CD4-positive, alpha-beta T cell treated with Interleukin-2 at 100 ng/mL for 4 hours (primary cell): ENCODE results near the gene JAKMIP1.
"Not testable (repeated sequence)": the region's sequence is repeated elsewhere in the genome, so short reads cannot be mapped to it uniquely, and the experiment has no call there.

Experiments
- DNase-seq: peaks from one replicate; pipeline ENCODE4 v3.0.0-alpha.2; 2020; ENCODE audit warnings: low spot score

JAKMIP1 gene

DNA sequence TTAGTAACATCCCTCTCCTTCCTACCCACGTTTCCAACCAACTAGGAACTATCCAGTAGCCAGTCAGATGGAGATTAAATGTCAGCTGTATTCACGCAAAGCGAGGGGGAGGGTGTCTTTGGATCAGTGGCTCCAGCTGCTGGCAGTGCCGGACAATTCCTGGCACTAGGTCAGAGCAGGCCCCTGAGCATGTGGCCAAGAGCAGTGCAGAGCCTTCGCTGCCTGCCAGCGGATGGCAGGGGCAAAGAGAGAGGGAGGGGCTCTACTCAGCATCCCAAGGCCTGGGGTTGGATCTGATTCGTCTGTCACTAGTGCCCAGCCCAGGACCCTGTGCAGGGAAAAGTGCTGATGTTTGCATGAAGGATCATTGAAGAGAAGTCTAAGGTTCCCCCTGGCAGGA is 28.7 kb upstream of the JAKMIP1 start:
- DNase-seq = no peak

GRCh38 chr4:6228158-6229067 is 28.1 kb upstream of the JAKMIP1 start:
- no peak for DNase-seq

DNA sequence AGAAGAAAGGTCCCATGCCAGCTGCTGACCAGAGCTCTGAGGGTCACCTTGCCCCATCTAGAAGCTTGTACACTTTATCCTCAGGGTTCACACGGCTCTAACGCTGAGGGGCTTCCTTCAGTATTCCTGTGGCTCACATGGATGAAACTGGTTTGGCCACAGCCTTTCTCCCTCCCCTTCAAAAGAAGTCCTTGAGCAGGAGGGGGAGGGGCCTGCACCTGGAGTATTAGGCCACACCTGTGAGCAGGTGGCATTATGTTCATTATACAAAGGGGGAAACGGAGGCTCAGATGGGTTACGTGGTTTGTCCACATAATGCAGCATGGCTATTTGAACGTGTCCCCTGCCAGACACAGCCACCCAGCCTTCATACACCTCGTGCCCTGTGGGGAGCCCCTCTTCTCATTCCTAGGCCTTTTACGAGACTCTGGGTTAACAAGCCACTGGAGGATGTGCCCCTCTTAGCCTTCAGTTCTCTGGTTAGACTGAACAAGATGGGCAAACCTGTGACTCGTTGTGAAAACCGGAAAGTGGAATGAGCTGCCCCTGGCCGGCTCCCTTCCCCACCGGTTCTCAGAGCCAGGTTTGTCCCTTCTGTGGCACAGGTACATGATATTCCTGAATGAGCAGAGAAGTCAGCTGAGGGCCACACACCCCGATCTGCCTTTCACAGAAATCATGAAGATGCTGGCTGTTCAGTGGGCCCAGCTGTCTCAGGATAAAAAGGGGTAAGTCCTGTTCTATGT is 27.2 kb upstream of the JAKMIP1 start:
- DNase-seq = no peak

DNA sequence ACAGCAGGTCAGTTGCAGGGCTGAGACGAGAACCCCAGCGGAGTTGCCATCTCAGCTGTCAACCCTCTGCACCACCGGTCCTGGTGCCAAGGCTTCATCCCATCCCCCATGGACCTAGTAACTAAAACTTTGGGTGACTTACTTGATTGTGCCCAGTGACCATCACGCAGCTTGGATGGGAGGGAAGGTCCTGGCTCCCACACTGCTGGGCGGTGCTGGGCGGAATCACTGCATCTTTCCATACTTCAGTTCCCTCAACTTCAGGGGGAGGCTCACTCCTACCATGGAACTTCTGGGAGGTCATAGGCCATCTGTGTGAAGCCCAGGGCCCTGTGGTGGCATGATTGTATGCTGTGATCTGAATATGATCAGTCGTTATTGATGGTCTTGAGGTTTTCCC is 26.2 kb upstream of the JAKMIP1 start:
- no peak for DNase-seq

GRCh38 chr4:6225469-6225868 is 25.1 kb upstream of the JAKMIP1 start:
- DNase-seq = peak; percentile 11

- no peak for DNase-seq
These were observed 24.4 kb upstream of the JAKMIP1 start for GRCh38 chr4:6224735-6225134.

DNA sequence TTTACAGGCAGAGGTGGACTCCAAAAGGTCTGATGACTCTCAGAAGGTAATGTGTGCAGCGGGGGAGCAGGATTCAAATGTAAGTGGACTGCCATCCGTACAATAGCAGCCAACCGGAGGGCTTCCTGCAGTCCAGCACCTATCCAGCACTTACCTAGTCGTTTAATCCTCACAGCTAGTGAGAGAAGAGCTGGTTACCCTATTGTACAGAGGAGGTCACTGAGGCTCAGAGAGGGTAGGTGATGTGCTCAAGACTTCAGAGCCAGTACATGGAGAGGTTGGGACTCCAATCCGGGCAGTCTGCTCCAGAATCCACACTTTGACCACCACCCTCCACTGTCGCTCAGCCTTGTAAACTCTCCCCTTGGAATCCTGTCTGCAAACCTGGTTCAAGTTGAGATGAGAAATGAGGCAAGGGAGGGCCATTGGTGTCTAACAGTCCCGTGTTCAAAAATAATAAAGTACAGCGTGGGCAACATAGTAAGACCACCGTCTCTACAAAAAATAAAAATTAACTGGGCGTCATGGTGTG is 22.5 kb upstream of the JAKMIP1 start:
- DNase-seq = no peak

DNA sequence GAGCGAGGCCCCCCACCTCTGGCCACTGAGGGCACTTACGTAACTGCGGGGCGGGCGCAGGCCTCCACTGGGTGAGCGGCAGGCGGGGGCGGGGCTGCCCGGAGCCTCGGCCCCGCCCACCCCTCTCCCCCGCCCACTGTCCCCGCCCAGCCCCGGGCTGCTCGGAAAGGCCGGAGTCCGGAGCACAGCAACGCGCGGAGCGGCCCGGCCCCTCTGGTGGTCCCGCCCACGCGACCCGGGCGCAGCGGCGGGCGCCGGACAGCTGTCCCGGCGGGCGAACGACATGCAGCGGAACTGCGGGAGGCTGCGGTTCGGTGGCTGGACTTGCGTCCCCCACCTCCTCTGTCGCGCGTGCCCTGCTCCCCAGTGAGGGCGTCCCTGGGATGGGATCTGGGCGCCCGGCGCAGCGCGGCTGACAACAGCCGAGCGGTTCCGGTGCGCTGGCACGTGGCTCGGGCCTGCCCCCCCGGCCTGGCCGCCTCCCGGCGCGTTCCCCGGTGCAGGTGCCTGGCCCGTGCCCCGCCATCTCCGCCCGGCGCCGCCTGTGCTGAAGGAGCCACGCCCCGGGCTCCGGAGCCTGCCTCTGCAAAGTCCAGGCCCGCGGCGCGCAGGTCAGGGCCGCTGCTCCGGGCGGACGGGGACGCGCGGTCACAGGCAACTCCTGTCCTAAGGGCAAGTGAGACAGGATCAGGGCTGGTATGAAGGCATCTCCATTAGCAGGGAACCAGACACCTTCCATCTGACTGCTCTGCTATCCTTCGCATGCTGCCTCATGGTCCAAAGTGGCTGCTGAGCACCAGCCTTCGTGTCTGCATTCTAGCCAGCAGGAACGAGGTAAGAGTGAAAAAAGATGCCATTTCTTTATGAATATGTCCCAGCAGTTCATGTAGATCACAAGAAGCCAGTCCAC is 21.8 kb upstream of the JAKMIP1 start:
- peak; percentile 16 for DNase-seq

GRCh38 chr4:6221301-6221850 is 21.0 kb upstream of the JAKMIP1 start:
- DNase-seq = no peak

GRCh38 chr4:6217716-6218381 is 17.5 kb upstream of the JAKMIP1 start:
- DNase-seq = no peak

GRCh38 chr4:6216588-6216987 is 16.2 kb upstream of the JAKMIP1 start:
- no peak for DNase-seq

GRCh38 chr4:6209921-6210320 is 9.6 kb upstream of the JAKMIP1 start:
- DNase-seq = no peak

- DNase-seq = not testable (repeated sequence)
These were observed 8.9 kb upstream of the JAKMIP1 start for GRCh38 chr4:6209291-6209690.

DNA sequence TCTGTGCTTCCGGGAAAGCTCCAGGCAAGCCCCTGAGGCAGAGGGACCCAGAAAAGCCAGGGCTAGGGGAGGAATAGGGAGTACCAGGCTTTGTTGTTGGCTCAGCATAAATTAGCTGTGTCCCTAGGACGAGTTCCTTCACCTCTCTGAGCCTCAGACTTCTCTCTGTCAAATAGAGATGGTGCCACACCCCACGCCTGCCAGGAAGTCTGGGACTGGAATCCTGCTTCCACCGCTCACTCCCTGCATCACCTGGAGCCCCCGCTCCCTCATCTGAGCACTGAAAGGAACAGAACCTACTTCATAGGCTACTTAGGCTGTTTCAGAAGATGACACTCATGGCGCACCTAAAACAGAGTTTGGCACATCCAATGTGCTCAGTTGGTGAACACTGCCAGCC is 8.1 kb upstream of the JAKMIP1 start:
- no peak for DNase-seq

DNA sequence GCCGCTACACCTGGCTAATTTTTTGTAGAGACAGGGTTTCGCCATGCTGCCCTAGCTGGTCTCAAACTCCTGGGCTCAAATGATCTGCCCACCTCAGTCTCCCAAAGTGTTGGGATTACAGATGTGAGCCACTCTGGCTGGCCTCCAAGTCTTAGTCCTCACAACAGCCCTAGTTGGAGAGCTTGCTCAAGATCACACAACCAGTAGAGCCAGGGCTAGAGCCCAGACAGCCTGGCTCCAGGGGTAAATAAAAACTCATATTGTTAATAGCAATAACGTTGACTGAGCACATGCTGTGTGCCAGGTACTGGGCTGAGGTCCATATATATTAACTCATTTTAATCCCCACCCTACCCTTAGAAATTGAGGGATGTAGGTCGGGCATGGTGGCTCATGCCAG is 7.3 kb upstream of the JAKMIP1 start:
- no peak for DNase-seq

- no peak for DNase-seq
These were observed 6.5 kb upstream of the JAKMIP1 start for GRCh38 chr4:6206771-6207290.

GRCh38 chr4:6205973-6206372 is 5.6 kb upstream of the JAKMIP1 start:
- no peak for DNase-seq

DNA sequence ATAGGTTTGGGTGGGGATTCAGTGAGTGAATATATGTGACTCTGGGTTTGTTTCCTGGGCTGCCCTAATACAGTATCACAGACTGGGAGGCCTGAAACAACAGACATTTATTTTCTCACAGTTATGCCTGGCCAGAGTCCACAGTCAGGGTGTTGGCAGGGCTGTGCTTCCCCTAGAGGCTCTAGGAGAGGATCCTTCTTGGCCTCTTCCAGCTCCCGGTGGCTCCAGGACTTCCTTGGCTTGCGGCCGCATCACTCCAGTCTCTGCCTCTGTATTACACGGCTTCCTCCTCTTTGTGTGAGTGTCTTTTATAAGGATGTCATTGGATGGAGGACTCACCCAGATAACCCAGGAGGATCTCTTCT is 5.2 kb upstream of the JAKMIP1 start:
- no peak for DNase-seq

DNA sequence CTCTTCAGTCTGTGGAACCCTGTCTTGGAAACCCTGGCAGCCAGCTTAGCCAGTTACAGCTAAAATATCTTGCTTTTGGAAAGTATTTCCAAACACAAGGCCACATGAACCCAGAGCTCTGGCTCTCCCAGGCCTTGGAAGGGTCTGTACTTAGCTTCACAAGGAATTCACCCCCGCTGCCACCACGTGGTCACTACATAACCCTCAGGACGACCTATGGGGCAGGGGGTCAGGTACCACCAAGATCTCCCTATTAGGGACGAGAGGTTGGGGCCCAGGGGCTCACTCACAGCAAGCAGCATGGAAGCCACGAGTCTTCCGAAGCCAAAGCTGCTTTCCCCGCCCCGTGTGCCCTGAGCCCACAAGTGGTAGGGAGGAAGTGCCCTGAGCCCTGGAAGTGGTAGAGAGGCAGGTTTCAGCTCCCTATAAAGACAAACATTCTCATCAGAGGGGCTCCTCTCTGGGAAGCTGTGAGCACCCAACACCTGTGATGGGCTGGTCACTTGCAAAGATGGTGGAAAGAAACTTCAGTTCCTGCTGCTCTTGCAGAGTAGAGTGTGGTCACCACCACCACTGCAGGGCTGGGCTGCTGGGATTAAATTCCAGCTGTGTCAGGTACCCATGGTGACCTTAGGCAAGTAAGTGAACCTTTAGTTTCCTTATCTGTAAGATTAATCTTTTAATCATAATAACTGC is 4.7 kb upstream of the JAKMIP1 start:
- DNase-seq = no peak

- DNase-seq = no peak
These were observed 3.7 kb upstream of the JAKMIP1 start for GRCh38 chr4:6204098-6204497.
